ENCODE results near the gene IL17RC. TPM values are rescaled to one million over a fixed set of nuclear protein-coding genes. Genes with fewer than 3 reads are reported as not detected.
"Not testable (repeated sequence)": the region's sequence is repeated elsewhere in the genome, so short reads cannot be mapped to it uniquely, and the experiment has no call there.

The IL17RC gene
- total and polyA plus RNA-seq, 2 donors, result 5.7 to 17.5 TPM

DNA sequence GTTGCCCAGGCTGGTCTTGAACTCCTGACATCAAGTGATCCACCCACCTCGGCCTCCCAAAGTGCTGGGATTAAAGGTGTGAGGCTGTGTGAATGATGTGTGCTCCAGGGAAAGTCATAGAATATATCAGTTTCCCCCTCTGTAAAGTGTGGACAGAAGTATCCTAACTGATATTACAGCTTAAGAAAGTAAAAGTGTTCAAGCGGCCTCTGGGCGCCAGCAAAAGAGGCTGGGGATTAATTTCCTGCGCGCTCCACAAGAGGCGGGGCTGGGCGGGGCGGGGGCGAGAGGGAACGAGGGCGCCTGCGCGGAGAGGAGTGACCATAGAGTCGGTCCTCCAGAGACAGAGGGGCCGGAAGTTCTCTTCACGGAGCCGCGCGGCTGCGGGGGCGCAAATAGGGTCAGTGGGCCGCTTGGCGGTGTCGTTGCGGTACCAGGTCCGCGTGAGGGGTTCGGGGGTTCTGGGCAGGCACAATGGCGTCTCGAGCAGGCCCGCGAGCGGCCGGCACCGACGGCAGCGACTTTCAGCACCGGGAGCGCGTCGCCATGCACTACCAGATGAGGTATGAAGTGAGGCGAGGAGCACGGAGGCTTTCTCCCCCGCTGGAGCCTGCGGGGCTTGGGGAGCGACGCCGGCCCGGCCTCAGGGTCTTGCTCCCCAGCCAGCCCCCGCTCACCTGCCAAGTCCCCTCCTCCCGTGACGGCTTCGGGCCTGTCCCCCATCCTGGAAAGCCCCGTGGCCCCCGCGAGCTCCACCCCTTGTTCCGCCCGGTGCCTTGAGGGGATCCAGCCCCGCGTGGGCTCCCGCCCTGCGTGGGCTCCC lies 26.4 kb upstream of the IL17RC start, which contains the start of gene JAGN1:
Gene JAGN1, plus strand, starts transcription at position 362 of the 823 bp plus-strand sequence. Its CDS starts 113 bp downstream, at position 475.
- peak; percentile 73 to 96 (median 90) for DNase-seq (ENCODE audit: low read depth in 6 of 9, low spot score in 9 of 9)
- WGBS, result under 1% methylated on average over 62 of the region's 62 CpGs
- Histone ChIP-seq H3K4me1 (ENCODE audit: control insufficient read depth in 2 of 2, insufficient read depth in 2 of 2, low read length in 2 of 2) (peaks cover 2 to 12% of the 10 kb centered on the region in 2 donors), H3K36me3 (ENCODE audit: control insufficient read depth in 2 of 2, insufficient read depth in 2 of 2, low read length in 1 of 2) (peaks cover 7 to 21% of the 10 kb centered on the region in 2 donors), H3K9me3 (ENCODE audit: control insufficient read depth in 2 of 2, insufficient read depth in 1 of 2, low read length in 1 of 2) (no peaks in the 10 kb centered on the region), H3K27ac (ENCODE audit: low read depth in 1 of 2, low read length in 1 of 2) (peak within 1 kb of the TSS; percentile 89 to 98), H3K4me3 (ENCODE audit: low read length in 2 of 2) (peak within 1 kb of the TSS; percentile 79 to 99), H3K27me3 (ENCODE audit: control insufficient read depth in 2 of 2, insufficient read depth in 1 of 2, low read length in 1 of 2) (no peaks in the 10 kb centered on the region)

DNA sequence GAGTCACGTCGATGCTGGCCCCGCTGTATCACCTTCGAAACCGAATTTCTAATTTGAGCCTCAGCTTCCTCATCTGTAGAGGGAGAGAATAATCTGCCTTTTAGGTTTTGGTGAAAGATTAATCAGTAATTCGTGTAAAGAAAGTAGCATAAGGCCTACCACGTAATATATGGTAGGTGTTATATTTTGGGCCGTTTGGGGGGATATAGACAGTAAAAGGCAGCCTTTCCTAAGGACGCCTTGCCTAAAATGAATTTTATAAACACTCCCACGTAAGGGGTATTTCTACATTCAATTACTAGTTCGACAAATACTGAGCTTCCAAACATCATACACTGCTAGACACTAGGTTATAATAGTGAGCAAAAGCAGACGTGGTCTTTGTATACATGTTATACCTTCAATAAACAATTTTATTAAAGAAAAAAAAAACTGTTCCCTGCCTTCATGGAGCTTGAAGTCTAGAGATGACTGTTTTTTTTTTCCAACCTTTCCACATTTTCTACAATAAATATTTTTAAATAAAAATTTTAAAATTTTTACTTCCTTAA lies 25.8 kb upstream of the IL17RC start:
- no peaks in the 10 kb centered on the region for H3K9me3 ChIP-seq (ENCODE audit: control insufficient read depth in 2 of 2, insufficient read depth in 1 of 2, low read length in 1 of 2)
- H3K27me3 ChIP-seq (ENCODE audit: control insufficient read depth in 2 of 2, insufficient read depth in 1 of 2, low read length in 1 of 2), result no peaks in the 10 kb centered on the region
- H3K27ac ChIP-seq (ENCODE audit: low read depth in 1 of 2, low read length in 1 of 2), result peak overlapping the region; percentile 89 to 98
- peaks cover 2 to 12% of the 10 kb centered on the region in 2 donors for H3K4me1 ChIP-seq (ENCODE audit: control insufficient read depth in 2 of 2, insufficient read depth in 2 of 2, low read length in 2 of 2)
- peak overlapping the region; percentile 79 to 99 for H3K4me3 ChIP-seq (ENCODE audit: low read length in 2 of 2)
- no peak for DNase-seq (ENCODE audit: low read depth in 6 of 9, low spot score in 9 of 9)
- H3K36me3 ChIP-seq (ENCODE audit: control insufficient read depth in 2 of 2, insufficient read depth in 2 of 2, low read length in 1 of 2), result peaks cover 7 to 21% of the 10 kb centered on the region in 2 donors
- WGBS, result 18% methylated on average over 12 of the region's 12 CpGs

DNA sequence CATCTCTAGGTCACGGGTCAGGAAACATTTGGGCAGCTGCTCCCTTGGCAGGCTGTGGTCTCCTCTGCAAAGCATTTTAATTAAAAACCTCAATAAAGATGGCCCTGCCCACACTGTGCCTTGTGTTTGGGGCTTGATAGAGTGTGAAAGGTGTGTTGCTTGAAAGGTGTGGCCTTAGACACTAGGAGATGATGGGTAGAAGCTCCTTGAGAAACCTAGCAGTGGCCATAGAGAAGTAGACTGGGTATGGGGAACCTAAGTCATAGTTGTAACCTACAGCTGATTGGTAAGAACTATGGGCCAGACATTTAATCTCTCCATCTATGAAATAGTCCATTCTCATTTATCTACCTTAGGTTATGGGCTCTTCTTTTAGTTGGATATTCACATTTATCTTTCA lies 23.2 kb upstream of the IL17RC start:
- H3K36me3 ChIP-seq (ENCODE audit: control insufficient read depth in 2 of 2, insufficient read depth in 2 of 2, low read length in 1 of 2), result peaks cover 7 to 21% of the 10 kb centered on the region in 2 donors
- no peak overlapping the region for H3K27ac ChIP-seq (ENCODE audit: low read depth in 1 of 2, low read length in 1 of 2)
- no peaks in the 10 kb centered on the region for H3K27me3 ChIP-seq (ENCODE audit: control insufficient read depth in 2 of 2, insufficient read depth in 1 of 2, low read length in 1 of 2)
- no peaks in the 10 kb centered on the region for H3K9me3 ChIP-seq (ENCODE audit: control insufficient read depth in 2 of 2, insufficient read depth in 1 of 2, low read length in 1 of 2)
- peaks cover 2 to 26% of the 10 kb centered on the region in 2 donors for H3K4me1 ChIP-seq (ENCODE audit: control insufficient read depth in 2 of 2, insufficient read depth in 2 of 2, low read length in 2 of 2)
- no peak overlapping the region for H3K4me3 ChIP-seq (ENCODE audit: low read length in 2 of 2)
- DNase-seq (ENCODE audit: low read depth in 6 of 9, low spot score in 9 of 9), result no peak
- WGBS, result 100% methylated on average over 1 of the region's 1 CpG

DNA sequence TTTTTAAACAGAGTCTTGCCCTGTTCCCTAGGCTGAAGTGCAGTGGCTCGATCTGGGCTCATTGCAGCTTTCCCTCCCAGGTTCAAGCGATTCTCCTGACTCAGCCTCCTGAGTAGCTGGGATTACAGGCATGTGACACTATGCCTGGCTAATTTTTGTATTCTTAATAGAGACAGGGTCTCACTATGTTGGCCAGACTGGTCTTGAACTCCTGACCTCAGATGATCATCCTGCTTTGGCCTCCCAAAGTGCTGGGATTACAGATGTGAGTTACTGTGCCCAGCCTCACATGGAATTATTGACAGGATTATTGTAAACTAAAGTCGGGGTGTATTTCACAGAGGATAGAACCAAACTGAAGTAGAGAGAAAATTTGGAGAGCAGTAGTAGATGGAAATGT lies 21.2 kb upstream of the IL17RC start:
- not testable (repeated sequence) for H3K27me3 ChIP-seq (ENCODE audit: control insufficient read depth in 2 of 2, insufficient read depth in 1 of 2, low read length in 1 of 2); H3K9me3 ChIP-seq (ENCODE audit: control insufficient read depth in 2 of 2, insufficient read depth in 1 of 2, low read length in 1 of 2); DNase-seq (ENCODE audit: low read depth in 6 of 9, low spot score in 9 of 9); H3K4me3 ChIP-seq (ENCODE audit: low read length in 2 of 2); H3K27ac ChIP-seq (ENCODE audit: low read depth in 1 of 2, low read length in 1 of 2)
- WGBS, result over 99% methylated on average over 3 of the region's 3 CpGs
- H3K4me1 ChIP-seq (ENCODE audit: control insufficient read depth in 2 of 2, insufficient read depth in 2 of 2, low read length in 2 of 2), result peaks cover 2 to 24% of the 10 kb centered on the region in 2 donors
- peaks cover 7 to 21% of the 10 kb centered on the region in 2 donors for H3K36me3 ChIP-seq (ENCODE audit: control insufficient read depth in 2 of 2, insufficient read depth in 2 of 2, low read length in 1 of 2)

DNA sequence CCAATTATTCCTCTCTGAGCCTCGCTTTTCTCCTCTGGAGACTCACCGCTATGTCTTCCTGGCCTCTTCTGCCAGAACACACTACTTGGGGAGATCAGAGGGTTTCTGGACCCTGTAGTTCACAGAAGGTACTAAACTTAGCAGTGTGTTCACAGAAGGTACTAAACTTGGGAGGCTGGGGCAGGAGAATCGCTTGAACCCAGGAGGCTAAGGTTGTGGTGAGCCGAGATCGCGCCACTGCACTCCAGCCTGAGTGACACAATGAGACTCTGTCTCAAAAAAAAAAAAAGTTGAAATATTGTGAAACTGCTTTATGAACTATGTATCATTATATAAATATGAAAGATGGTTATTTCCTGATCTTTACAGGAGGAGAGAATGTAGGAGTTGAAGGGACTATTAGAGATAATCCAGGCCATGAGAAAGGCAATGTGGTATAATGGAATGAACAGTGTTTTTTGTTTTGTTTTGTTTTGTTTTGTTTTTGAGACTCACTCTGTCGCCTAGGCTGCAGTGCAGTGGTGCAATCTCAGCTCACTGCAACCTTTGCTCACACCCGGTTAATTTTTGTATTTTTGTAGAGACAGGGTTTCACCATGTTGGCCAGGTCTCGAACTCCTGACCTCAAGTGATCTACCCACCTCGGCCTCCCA lies 20.0 kb upstream of the IL17RC start:
- Histone ChIP-seq H3K36me3 (ENCODE audit: control insufficient read depth in 2 of 2, insufficient read depth in 2 of 2, low read length in 1 of 2) (peaks cover 7 to 18% of the 10 kb centered on the region in 2 donors), H3K4me1 (ENCODE audit: control insufficient read depth in 2 of 2, insufficient read depth in 2 of 2, low read length in 2 of 2) (peaks cover 5 to 29% of the 10 kb centered on the region in 2 donors)
- H3K27ac ChIP-seq (ENCODE audit: low read depth in 1 of 2, low read length in 1 of 2); DNase-seq (ENCODE audit: low read depth in 6 of 9, low spot score in 9 of 9); H3K9me3 ChIP-seq (ENCODE audit: control insufficient read depth in 2 of 2, insufficient read depth in 1 of 2, low read length in 1 of 2); H3K4me3 ChIP-seq (ENCODE audit: low read length in 2 of 2); H3K27me3 ChIP-seq (ENCODE audit: control insufficient read depth in 2 of 2, insufficient read depth in 1 of 2, low read length in 1 of 2): not testable (repeated sequence)
- 98% methylated on average over 10 of the region's 10 CpGs for WGBS

DNA sequence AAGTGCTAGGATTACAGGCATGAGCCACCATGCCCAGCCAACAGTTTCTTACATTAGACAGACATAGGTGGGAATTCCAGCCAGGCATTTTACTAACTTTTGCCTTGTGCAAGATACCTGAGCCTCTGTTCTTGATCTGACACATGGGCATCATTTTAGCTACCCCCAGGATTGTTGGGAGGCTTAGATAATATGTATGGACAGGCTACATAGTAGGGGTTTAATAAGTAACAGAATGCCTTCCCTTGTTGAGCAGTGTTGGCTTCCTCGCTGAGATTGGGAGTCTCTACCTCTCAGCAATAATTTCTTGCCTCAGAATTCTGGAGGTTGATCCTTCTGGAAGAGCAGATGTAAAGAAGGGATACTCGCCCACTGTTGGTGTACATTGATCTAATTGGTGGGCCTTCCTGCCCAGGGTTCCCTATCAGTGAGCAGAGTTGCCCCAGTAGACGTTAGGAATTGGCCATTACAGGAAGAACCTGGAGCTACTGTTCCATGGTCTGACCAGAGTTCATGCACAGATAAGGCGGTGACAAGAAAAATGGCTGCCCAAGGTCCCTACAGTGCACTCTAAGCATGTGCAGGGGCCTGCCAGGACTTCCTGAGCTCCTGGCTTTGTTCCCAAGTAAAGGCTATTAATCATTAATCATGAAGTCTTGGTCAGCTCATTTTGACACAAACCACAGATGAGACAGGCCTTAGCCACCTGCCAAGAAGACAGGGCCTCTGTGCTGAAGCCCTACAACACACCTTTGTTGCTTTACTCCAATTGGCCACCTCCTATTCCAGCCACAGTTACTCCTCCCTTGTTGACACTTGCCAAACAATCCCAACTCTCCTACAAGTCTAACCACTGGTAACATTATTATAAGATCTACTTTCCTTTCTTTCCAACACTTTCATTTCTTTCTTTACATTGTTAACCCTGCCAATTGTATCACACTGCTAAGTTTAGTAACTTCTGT lies 19.2 kb upstream of the IL17RC start:
- peaks cover 13 to 34% of the 10 kb centered on the region in 2 donors for H3K4me1 ChIP-seq (ENCODE audit: control insufficient read depth in 2 of 2, insufficient read depth in 2 of 2, low read length in 2 of 2)
- H3K27ac ChIP-seq (ENCODE audit: low read depth in 1 of 2, low read length in 1 of 2), result peak overlapping the region in 1 of 2 donors; percentile 51
- WGBS, result 79% methylated on average over 4 of the region's 4 CpGs
- H3K36me3 ChIP-seq (ENCODE audit: control insufficient read depth in 2 of 2, insufficient read depth in 2 of 2, low read length in 1 of 2), result peaks cover 7 to 15% of the 10 kb centered on the region in 2 donors
- H3K4me3 ChIP-seq (ENCODE audit: low read length in 2 of 2), result no peak overlapping the region
- H3K27me3 ChIP-seq (ENCODE audit: control insufficient read depth in 2 of 2, insufficient read depth in 1 of 2, low read length in 1 of 2), result no peaks in the 10 kb centered on the region
- H3K9me3 ChIP-seq (ENCODE audit: control insufficient read depth in 2 of 2, insufficient read depth in 1 of 2, low read length in 1 of 2), result no peaks in the 10 kb centered on the region
- DNase-seq (ENCODE audit: low read depth in 6 of 9, low spot score in 9 of 9), result no peak

DNA sequence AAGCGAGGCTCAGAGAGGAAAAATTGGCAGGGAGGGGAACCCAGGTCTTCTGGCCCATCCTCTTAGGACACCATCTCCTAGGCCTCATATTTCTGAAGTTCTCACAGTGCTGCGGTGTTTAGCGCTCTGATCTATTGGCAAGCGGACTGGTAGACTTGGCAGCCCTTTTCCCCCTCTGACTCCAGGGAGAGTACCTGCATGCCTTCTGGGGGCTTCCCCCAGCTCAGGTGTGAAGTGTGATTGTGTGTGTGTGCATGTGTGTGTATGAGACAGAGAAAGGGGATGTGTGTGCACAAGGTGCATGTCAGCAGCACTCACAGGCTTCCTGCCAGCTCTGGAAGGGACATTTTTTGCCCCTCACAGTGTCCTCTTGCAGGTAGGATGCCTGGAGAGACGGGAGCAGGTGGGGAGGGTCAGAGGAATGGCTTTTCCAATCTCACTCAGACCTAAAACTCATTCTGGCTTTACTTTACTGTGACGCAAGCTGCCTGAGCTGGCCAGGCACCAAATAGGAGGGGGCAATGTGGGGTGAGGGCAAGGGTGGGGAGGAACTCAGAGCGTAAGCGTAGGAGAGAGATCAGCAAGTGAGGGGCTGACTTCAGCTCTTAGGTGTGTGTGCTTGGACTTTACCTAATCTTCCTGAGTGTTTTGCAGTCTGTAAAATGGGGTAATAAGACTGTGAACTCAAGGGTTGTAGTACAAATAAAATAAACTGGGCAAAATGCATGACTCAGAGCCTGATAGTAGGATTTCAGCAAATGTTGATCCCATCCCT lies 18.2 kb upstream of the IL17RC start:
- peaks cover 0 to 5% of the 10 kb centered on the region in 2 donors for H3K36me3 ChIP-seq (ENCODE audit: control insufficient read depth in 2 of 2, insufficient read depth in 2 of 2, low read length in 1 of 2)
- WGBS, result 93% methylated on average over 8 of the region's 8 CpGs
- H3K27me3 ChIP-seq (ENCODE audit: control insufficient read depth in 2 of 2, insufficient read depth in 1 of 2, low read length in 1 of 2), result no peaks in the 10 kb centered on the region
- peak overlapping the region in 1 of 2 donors; percentile 51 for H3K27ac ChIP-seq (ENCODE audit: low read depth in 1 of 2, low read length in 1 of 2)
- no peak overlapping the region for H3K4me3 ChIP-seq (ENCODE audit: low read length in 2 of 2)
- DNase-seq (ENCODE audit: low read depth in 6 of 9, low spot score in 9 of 9), result no peak
- peaks cover 21 to 43% of the 10 kb centered on the region in 2 donors for H3K4me1 ChIP-seq (ENCODE audit: control insufficient read depth in 2 of 2, insufficient read depth in 2 of 2, low read length in 2 of 2)
- no peaks in the 10 kb centered on the region for H3K9me3 ChIP-seq (ENCODE audit: control insufficient read depth in 2 of 2, insufficient read depth in 1 of 2, low read length in 1 of 2)

DNA sequence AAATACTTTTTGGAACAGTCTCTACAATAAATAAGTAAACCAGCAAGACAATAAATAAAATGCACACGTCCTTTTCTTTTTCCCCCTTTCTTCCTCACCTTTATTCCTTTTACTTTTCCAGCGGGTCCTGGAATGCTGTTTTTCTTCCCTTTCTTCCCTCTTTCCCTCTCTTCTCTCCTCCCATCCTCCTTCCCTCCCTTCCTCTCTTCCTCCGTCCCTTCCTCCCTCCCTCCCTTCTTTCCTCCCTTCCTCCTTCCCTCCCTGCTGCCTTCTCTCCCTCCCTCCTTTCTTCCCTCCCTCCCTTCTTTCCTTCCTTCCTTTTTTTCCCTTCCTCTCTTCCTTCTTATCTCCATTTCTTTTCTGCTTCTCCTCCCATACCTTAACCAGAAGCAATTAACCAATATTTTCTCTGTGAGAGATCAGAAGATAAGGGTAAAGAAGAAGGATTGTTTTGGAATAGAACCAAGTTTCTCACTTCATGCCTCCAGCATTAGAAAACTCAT lies 17.6 kb upstream of the IL17RC start:
- Histone ChIP-seq H3K4me3 (ENCODE audit: low read length in 2 of 2) (no peak overlapping the region), H3K9me3 (ENCODE audit: control insufficient read depth in 2 of 2, insufficient read depth in 1 of 2, low read length in 1 of 2) (no peaks in the 10 kb centered on the region), H3K27me3 (ENCODE audit: control insufficient read depth in 2 of 2, insufficient read depth in 1 of 2, low read length in 1 of 2) (no peaks in the 10 kb centered on the region), H3K27ac (ENCODE audit: low read depth in 1 of 2, low read length in 1 of 2) (no peak overlapping the region), H3K4me1 (ENCODE audit: control insufficient read depth in 2 of 2, insufficient read depth in 2 of 2, low read length in 2 of 2) (peaks cover 21 to 47% of the 10 kb centered on the region in 2 donors), H3K36me3 (ENCODE audit: control insufficient read depth in 2 of 2, insufficient read depth in 2 of 2, low read length in 1 of 2) (peaks cover 0 to 4% of the 10 kb centered on the region in 2 donors)
- WGBS, result 96% methylated on average over 3 of the region's 3 CpGs
- no peak for DNase-seq (ENCODE audit: low read depth in 6 of 9, low spot score in 9 of 9)
